ENCODE measurements around the gene AUP1. TPM values are rescaled to one million over a fixed set of nuclear protein-coding genes. Genes with fewer than 3 reads are reported as not detected.

AUP1 gene
- total and polyA plus RNA-seq, 9 of the 15 experiments (the other 6 are each of a cell fraction or from before 2014, with no cell fraction given): 70.7 to 245 (median 165) TPM

DNA sequence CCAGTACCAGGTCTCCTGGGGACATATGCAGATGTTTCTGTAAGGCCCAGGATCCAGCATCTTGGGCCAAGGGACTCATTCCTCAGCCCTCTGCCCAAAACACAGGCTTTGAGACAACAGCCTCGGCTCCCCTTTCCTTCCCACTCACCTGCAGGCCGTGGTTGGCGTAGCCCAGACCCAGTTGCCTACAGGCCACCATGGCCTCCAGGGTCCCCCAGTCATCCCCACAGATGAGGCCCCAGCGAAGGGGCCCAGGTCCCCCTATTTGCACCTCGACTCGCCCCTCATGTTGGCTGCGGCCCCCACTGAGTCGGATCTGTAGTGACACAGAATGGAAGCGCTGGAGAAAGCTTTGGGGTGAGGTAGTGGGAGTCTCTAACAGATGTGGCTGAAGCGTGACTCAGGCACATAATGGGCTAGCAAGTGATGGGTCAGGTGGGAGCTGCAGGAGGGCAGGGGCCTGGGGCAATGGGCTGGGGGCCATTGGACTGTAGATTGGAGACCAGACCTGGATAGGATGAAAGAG, 6.0 kb upstream of the AUP1 start:
- no peak overlapping the region for H3K4me3 ChIP-seq
- CTCF ChIA-PET (ENCODE audit: low intra/inter-chr PET ratio): interaction anchor here (0.6 kb wide), 1 partner anchor 57 kb away, joined by 3 read pairs; no protein-coding TSS in a partner anchor
- intact Hi-C loops (cut with micrococcal nuclease): no loop called here
- peaks cover 31% of the 10 kb centered on the region for H3K36me3 ChIP-seq (ENCODE audit: control insufficient read depth, insufficient read depth, low read length)
- H3K9ac ChIP-seq (ENCODE audit: insufficient read depth in 1 of 2, low read depth in 2 of 2, low read length in 2 of 2): no peak overlapping the region
- H2AFZ ChIP-seq (ENCODE audit: low read depth, low read length): no peak overlapping the region
- ATAC-seq: no peak
- no peak overlapping the region for H3K27ac ChIP-seq (ENCODE audit: extremely low read depth, low read depth, low read length)
- no peak for FAIRE-seq
- BruUV-seq (replicated peaks): no TSS peak
- no peak overlapping the region for H3K4me2 ChIP-seq (ENCODE audit: insufficient read depth, low read length)
- H4K20me1 ChIP-seq (replicated peaks; ENCODE audit: control insufficient read depth, insufficient read depth, low read length): no peaks in the 10 kb centered on the region
- POLR2A ChIA-PET: interaction anchor here (0.6 kb wide), 1 partner anchor 22 kb away, joined by 3 read pairs; no protein-coding TSS in a partner anchor
- peaks cover 19 to 29% of the 10 kb centered on the region in 2 experiments; a peak in 4 of 5 replicates for H3K4me1 ChIP-seq (replicated peaks in 1 of 2; ENCODE audit: control insufficient read depth in 2 of 2, insufficient read depth in 2 of 2, low read length in 2 of 2)
- peaks cover 3% of the 10 kb centered on the region for H3K9me1 ChIP-seq (ENCODE audit: control insufficient read depth, insufficient read depth, low read length)
- TF ChIP-seq ZNF140 (CRISPR knock-in tag; IDR thresholded peaks at IDR 0.05): no peak
- peak; percentile 53 for TF ChIP-seq POLR2G (IDR thresholded peaks at IDR 0.05; ENCODE audit: low read depth, low read length)
- TF ChIP-seq, protein P1, sequence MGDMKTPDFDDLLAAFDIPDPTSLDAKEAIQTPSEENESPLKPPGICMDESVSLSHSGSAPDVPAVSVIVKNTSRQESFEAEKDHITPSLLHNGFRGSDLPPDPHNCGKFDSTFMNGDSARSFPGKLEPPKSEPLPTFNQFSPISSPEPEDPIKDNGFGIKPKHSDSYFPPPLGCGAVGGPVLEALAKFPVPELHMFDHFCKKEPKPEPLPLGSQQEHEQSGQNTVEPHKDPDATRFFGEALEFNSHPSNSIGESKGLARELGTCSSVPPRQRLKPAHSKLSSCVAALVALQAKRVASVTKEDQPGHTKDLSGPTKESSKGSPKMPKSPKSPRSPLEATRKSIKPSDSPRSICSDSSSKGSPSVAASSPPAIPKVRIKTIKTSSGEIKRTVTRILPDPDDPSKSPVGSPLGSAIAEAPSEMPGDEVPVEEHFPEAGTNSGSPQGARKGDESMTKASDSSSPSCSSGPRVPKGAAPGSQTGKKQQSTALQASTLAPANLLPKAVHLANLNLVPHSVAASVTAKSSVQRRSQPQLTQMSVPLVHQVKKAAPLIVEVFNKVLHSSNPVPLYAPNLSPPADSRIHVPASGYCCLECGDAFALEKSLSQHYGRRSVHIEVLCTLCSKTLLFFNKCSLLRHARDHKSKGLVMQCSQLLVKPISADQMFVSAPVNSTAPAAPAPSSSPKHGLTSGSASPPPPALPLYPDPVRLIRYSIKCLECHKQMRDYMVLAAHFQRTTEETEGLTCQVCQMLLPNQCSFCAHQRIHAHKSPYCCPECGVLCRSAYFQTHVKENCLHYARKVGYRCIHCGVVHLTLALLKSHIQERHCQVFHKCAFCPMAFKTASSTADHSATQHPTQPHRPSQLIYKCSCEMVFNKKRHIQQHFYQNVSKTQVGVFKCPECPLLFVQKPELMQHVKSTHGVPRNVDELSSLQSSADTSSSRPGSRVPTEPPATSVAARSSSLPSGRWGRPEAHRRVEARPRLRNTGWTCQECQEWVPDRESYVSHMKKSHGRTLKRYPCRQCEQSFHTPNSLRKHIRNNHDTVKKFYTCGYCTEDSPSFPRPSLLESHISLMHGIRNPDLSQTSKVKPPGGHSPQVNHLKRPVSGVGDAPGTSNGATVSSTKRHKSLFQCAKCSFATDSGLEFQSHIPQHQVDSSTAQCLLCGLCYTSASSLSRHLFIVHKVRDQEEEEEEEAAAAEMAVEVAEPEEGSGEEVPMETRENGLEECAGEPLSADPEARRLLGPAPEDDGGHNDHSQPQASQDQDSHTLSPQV (IDR thresholded peaks at IDR 0.05): no peak
- TF ChIP-seq SNIP1 (IDR thresholded peaks at IDR 0.05; ENCODE audit: low read depth): no peak
- TF ChIP-seq ZNF184 (CRISPR knock-in tag; IDR thresholded peaks at IDR 0.05): no peak
- no peak for DNase-seq (ENCODE audit: extremely low read depth in 1 of 4, low spot score in 3 of 4)
- H3K9me3 ChIP-seq (replicated peaks; ENCODE audit: control insufficient read depth, insufficient read depth, low read depth, low read length): no peaks in the 10 kb centered on the region
- H3K79me2 ChIP-seq (ENCODE audit: control insufficient read depth, insufficient read depth, low read length): peaks cover 16% of the 10 kb centered on the region
- H3K27me3 ChIP-seq (ENCODE audit: control insufficient read depth in 2 of 2, insufficient read depth in 2 of 2, low read length in 2 of 2): no peaks in the 10 kb centered on the region
- 52% methylated on average over 10 of the region's 10 CpGs for WGBS (ENCODE audit: insufficient coverage, low coverage, missing lambda C conversion rate)
- in situ Hi-C loops (cut with MboI): no loop called here

Data from K562 (cell line).